ENCODE results near the gene KLHL3. TPM values are rescaled to one million over a fixed set of nuclear protein-coding genes. Genes with fewer than 3 reads are reported as not detected.
A peak's percentile ranks its signal among the peaks of the same experiment; 100 is the strongest.

Gene KLHL3
- total RNA-seq, 2 experiments from 2014 or later, result 9.2 to 12.2 TPM

- H3K36me3 Mint-ChIP-seq (ENCODE audit: low read depth), result peaks cover 10% of the 10 kb centered on the region
- H3K4me3 Mint-ChIP-seq, result no peak overlapping the region
- intact Hi-C loops (cut with micrococcal nuclease), result loop anchor here (1.0 kb wide), 2 partner anchors 83 to 114 kb away; no protein-coding TSS in a partner anchor
- peak; percentile 64 for TF ChIP-seq CTCF (IDR thresholded peaks at IDR 0.05)
- no peak overlapping the region for H3K27ac Mint-ChIP-seq
- H3K9me3 Mint-ChIP-seq, result peaks cover 6% of the 10 kb centered on the region
- ChIA-PET CTCF (interaction anchor here (0.8 to 21.2 kb wide), 33 partner anchors 7 to 326 kb away, joined by 3 to 540 read pairs (median 7); partner anchors contain the start of genes HNRNPA0 and KLHL3), POLR2A (interaction anchor here (2.9 kb wide), 1 partner anchor 11 kb away, joined by 23 read pairs; the partner anchor contains the start of gene HNRNPA0)
- H3K4me1 Mint-ChIP-seq (ENCODE audit: low read depth), result peaks cover 13% of the 10 kb centered on the region
- DNase-seq, result peak; percentile 68
- peak; percentile 89 for ATAC-seq
- H3K27me3 Mint-ChIP-seq, result no peaks in the 10 kb centered on the region
Observed at GRCh38 chr5:137743031-137743640, 7.2 kb upstream of the KLHL3 start.

GRCh38 chr5:137741718-137742117, 5.8 kb upstream of the KLHL3 start:
- no peak for TF ChIP-seq CTCF (IDR thresholded peaks at IDR 0.05)
- peaks cover 13% of the 10 kb centered on the region for H3K4me1 Mint-ChIP-seq (ENCODE audit: low read depth)
- ATAC-seq (no peak), DNase-seq (no peak)
- POLR2A ChIA-PET, result interaction anchor here (1.5 to 2.9 kb wide), 2 partner anchors 12 to 45 kb away, joined by 6 to 23 read pairs; partner anchors contain the start of gene HNRNPA0
- H3K27ac Mint-ChIP-seq, result no peak overlapping the region
- H3K36me3 Mint-ChIP-seq (ENCODE audit: low read depth), result peaks cover 13% of the 10 kb centered on the region
- no peaks in the 10 kb centered on the region for H3K27me3 Mint-ChIP-seq
- peaks cover 12% of the 10 kb centered on the region for H3K9me3 Mint-ChIP-seq
- no peak overlapping the region for H3K4me3 Mint-ChIP-seq
- CTCF ChIA-PET, result interaction anchor here (0.9 to 21.2 kb wide), 30 partner anchors 8 to 327 kb away, joined by 3 to 540 read pairs (median 7); partner anchors contain the start of genes HNRNPA0 and KLHL3
- intact Hi-C loops (cut with micrococcal nuclease), result no loop called here

- Mint-ChIP-seq H3K36me3 (ENCODE audit: low read depth) (peaks cover 13% of the 10 kb centered on the region), H3K27ac (no peak overlapping the region), H3K4me1 (ENCODE audit: low read depth) (peaks cover 13% of the 10 kb centered on the region), H3K4me3 (no peak overlapping the region), H3K27me3 (no peaks in the 10 kb centered on the region), H3K9me3 (peaks cover 12% of the 10 kb centered on the region)
- no peak for DNase-seq
- CTCF ChIA-PET, result interaction anchor here (4.3 to 21.2 kb wide), 4 partner anchors 11 to 110 kb away, joined by 33 to 540 read pairs (median 77); no protein-coding TSS in a partner anchor
- no peak for TF ChIP-seq CTCF (IDR thresholded peaks at IDR 0.05)
- POLR2A ChIA-PET, result interaction anchor here (4.6 kb wide), 1 partner anchor 14 kb away, joined by 43 read pairs; the partner anchor contains the start of gene HNRNPA0
- no peak for ATAC-seq
- intact Hi-C loops (cut with micrococcal nuclease), result loop anchor here (5.0 kb wide), 1 partner anchor 42 kb away; no protein-coding TSS in a partner anchor
Observed at GRCh38 chr5:137739737-137740136, 3.8 kb upstream of the KLHL3 start.

GRCh38 chr5:137738947-137739346, 3.1 kb upstream of the KLHL3 start:
- H3K27ac Mint-ChIP-seq, result peak overlapping the region; percentile 50
- H3K36me3 Mint-ChIP-seq (ENCODE audit: low read depth), result peaks cover 13% of the 10 kb centered on the region
- H3K4me3 Mint-ChIP-seq, result no peak overlapping the region
- ChIA-PET CTCF (interaction anchor here (4.3 to 21.2 kb wide), 5 partner anchors 12 to 110 kb away, joined by 33 to 540 read pairs (median 44); no protein-coding TSS in a partner anchor), POLR2A (interaction anchor here (4.6 kb wide), 1 partner anchor 15 kb away, joined by 43 read pairs; the partner anchor contains the start of gene HNRNPA0)
- H3K4me1 Mint-ChIP-seq (ENCODE audit: low read depth), result peaks cover 20% of the 10 kb centered on the region
- H3K9me3 Mint-ChIP-seq, result peaks cover 12% of the 10 kb centered on the region
- intact Hi-C loops (cut with micrococcal nuclease), result loop anchor here (5.0 kb wide), 1 partner anchor 42 kb away; no protein-coding TSS in a partner anchor
- H3K27me3 Mint-ChIP-seq, result no peaks in the 10 kb centered on the region
- ATAC-seq (no peak), DNase-seq (no peak)
- no peak for TF ChIP-seq CTCF (IDR thresholded peaks at IDR 0.05)

All from activated CD8-positive, alpha-beta T cell treated with anti-CD3 and anti-CD28 coated beads for 36 hours (primary cell).